GM19452 (cell line): ENCODE measurements around the gene PHF23.

Experiments
- ATAC-seq: cut with Tn5 transposase; IDR thresholded peaks from one replicate; pipeline ENCODE4 v1.9.1; 2021; ENCODE audit not compliant: unreplicated experiment

Gene PHF23

DNA sequence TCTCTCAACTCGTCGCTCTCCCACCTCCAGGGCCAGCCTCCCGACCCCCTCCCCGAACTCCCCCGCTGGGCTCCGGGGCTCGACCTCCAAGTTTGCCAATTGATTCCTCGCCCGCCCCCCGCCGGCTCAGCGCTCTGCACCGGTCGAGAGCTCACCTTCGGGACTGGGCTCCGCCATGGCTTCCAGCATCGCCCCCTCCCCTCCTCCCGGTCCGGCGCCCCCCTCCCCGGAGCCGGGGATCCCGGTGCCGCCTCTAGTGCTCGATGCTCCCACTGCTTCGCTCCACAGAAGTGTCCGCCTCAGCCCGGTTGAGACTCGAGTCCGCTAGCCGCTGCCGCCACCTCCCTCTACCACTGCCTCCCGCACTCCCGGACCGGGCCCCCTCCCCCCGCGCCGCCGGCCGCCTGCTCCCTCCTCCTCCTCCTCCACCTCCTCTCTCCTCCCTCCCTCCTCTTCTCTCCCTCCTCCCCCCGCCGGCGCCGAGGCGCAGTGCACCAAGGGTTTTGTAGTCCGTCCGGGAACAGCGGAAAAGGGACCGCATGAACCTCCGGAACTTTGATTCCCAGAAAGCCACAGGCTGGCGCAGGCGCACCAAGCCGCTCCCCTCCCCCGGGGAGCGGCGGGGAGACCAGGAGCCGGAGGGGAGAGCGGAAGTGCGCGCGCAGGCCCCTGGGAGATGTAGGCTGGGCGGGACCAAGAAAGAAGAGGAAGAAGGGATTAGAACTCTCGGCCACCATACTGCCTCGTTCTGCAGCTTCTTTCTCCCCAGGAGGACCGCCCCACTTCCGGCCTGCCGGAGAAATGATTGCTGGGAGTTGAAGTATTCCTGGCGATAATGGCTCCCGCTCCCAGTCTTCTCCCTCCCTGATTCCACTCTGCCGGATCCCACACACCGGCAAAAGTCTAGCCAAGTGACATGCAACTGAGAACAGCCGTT is at the start of gene PHF23:
Gene PHF23, minus strand, starts transcription at position 367 of the 937 bp plus-strand sequence. Its CDS starts 178 bp downstream, at position 189.
- peak; percentile 39 for ATAC-seq

DNA sequence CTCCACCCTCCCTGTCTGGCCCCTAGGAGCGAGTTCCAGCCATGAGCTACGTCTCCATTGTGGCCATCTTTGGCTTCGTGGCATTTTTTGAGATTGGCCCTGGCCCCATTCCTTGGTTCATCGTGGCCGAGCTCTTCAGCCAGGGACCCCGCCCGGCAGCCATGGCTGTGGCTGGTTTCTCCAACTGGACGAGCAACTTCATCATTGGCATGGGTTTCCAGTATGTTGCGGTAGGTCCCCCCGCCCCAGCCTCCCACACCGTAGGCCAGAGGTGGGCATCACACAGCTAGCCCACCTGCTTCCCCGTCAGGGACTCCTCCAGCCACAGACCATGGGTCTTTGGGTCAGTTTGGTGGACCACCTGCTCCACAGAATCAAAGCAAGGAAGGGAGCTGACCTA is 46.4 kb upstream of the PHF23 start:
- no peak for ATAC-seq

- ATAC-seq: no peak
These were observed 45.7 kb upstream of the PHF23 start for GRCh38 chr17:7284911-7285310.

GRCh38 chr17:7283471-7284216 is 44.4 kb upstream of the PHF23 start:
- ATAC-seq: no peak

GRCh38 chr17:7282752-7283321 is 43.6 kb upstream of the PHF23 start:
- ATAC-seq: no peak

DNA sequence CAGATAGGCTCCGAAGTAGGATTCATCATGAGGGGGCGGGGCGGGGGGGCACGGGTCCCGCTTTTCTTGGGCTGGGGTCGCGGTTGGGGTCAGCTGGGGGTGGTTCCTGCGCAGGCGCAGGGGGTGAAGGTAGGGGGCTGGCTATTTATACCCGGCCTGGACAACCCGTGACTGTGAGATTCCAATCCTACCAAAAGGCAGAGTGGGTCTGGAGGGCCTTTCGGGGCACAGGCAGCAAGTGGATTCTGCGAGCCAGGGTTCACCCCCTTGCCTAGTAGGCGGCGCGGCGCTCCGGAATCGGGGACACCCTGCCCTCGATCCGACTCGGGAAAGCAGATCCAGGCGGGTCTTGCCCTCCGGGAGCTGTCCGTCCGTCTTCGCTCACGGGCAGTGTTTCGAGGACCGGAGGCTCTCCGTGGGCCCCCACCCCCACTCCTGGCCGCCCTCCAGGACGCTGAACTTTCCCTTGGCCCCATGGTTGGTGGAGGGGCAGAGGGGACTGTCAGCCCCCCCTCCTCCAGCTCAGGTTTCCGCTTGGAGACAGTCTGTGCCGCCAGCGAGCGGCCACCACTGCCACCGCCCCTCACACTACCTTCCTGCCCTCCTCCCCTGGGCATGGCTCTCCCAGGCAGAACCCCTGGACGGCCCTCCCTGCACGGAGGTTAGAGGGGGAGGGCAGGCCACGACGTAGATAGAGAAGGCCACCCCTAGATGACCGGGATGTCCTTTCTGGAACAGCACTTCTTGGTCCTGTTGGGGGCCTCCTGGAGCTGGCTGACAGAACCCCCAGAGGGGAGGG is 42.9 kb upstream of the PHF23 start:
- ATAC-seq: no peak

GRCh38 chr17:7281074-7281952 is 42.1 kb upstream of the PHF23 start, which contains the start of gene SLC2A4:
SLC2A4 (plus strand) TSS chr17:7281718; CDS start chr17:7281935, 217 bp downstream.
- ATAC-seq: peak; percentile 49

DNA sequence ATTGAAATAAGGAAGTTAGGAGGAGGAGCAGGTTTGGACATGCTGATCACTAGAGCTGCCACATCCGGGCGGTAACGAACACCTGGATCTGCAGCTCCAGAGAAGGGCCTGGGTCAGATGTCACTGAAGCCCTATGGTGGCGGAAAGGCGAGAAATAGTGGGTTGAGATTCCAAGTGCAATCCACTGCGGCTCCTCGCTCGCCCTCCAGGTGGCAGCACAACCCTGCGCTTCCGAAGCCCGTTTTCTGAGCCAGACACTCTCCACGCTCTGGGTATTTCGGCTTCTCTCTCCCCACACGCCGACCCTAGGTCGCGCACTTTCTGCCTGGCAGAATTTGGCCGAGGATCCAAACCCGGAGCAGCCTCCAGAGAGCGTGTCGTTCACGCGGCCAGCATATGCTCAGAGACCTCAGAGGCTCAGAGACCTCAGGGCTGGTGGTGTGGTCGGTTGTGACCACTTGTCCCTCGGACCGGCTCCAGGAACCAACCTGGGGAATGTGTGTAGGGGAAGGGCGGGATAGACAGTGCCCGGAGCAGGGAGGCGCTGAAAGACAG is 41.3 kb upstream of the PHF23 start:
- peak; percentile 62 for ATAC-seq

DNA sequence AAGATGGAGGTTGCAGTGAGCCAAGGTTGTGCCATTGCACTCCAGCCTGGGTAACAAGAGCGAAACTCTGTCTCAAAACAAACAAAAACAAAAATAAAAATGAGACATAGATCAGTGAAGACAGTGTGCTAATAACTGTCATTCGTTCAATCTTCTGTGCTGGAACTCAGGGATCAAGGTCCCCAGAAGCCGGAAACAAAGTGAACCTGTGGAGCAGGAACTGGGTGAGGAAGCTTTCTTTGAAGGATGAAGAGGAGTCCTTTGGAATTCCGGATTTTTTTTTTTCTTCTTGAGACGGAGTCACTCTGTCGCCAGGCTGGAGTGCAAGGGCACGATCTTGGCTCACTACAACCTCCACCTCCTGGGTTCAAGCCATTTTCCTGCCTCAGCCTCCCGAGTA is 40.2 kb upstream of the PHF23 start:
- no peak for ATAC-seq

DNA sequence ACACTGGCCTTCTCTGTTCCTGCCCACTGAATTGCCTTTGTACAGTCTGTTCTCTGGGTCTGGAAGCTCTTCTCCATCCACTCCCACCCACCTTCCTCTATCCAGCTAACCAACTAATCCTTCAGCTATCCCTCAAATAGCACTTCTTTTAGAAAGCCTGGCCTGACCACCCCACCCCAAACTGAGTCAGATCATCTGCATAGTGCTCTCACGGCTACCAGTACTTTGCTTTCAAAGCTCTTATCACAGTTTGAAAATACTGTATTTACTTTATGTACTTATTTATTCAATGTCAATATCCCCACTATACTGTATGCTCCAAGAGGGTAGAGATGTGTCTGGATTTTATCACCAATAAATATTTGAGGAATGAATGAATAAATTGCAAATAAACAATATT is 27.5 kb upstream of the PHF23 start:
- ATAC-seq: no peak

DNA sequence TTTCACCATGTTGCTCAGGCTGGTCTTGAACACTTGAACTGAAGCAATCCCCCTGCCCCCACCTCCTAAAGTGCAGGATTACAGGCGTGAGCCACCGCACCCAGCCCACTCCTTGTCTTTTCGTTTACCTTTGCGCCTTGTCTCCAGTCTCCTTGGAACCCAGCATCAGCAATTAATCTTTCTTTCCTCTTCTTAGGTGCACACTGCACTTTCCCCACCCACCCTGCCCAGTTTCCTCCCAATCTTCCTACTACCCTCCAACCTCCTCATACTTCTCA is 24.5 kb upstream of the PHF23 start:
- no peak for ATAC-seq

GRCh38 chr17:7262935-7263800 is 23.9 kb upstream of the PHF23 start:
- ATAC-seq: no peak

DNA sequence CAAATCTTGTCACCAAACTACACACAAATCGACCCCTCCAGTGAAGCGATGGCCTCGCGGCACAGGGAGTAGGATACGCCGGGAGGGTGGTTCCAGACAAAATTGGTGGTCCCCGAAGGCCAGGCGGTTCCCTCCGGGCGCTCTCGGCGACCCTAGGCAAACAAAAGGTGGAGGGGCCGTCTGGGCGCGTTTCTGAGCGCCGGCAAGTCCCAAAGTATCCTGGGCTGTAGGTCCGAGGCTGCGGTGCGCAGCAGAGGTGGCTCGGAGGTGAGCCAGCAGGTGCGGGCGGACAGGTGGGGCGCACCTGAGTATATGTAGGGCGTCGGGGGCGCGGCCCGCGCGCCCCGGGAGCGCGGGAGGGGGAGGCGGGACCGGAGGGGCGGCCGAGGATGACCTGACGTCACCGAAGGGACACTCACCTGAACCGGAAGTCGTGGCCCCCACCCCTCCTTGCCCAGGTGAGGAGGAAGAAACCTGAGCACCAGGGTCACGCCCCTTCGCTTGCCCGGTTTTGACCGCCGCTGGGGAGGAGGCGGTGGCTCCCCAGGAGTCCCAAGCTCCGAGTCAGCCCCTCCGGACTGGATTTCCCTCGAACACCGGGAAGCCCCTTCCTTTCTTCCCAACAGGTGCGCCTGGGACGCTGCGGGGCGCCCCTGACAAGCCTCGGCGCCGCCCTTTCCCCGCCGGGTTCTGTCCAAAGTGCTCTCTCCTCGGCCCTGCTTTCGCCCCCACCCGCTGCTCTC is 23.1 kb upstream of the PHF23 start, which contains the start of gene CLDN7:
Gene CLDN7, minus strand, starts transcription at position 287 of the 743 bp plus-strand sequence. CDS start 435 bp downstream, outside the sequence.
- ATAC-seq: no peak

- ATAC-seq: no peak
These were observed 22.3 kb upstream of the PHF23 start for GRCh38 chr17:7261379-7262191.

GRCh38 chr17:7260651-7261378 is 21.6 kb upstream of the PHF23 start:
- ATAC-seq: no peak

GRCh38 chr17:7260151-7260550 is 20.9 kb upstream of the PHF23 start:
- ATAC-seq: no peak

GRCh38 chr17:7259555-7259889 is 20.3 kb upstream of the PHF23 start:
- ATAC-seq: no peak
